Liver (tissue), 9 donors: Measurements from ENCODE around the gene PLXDC2. TPM values are rescaled to one million over a fixed set of nuclear protein-coding genes. Genes with fewer than 3 reads are reported as not detected.

Experiments
- DNase-seq: peaks from one replicate; pipeline ENCODE4 v3.0.0-alpha.2; 2017; ENCODE audit warnings: low spot score
- H3K27ac ChIP-seq, 2 donors: one replicate each; pipeline ENCODE4 v1.7.0; 2013; ENCODE audit warnings: inconsistent platforms in 2 of 2, low read length in 2 of 2, control low read depth in 1 of 2, low read depth in 1 of 2, mild to moderate bottlenecking in 1 of 2
- H3K27me3 ChIP-seq, 4 donors: one replicate each; pipeline versions ENCODE4 v1.6.1 to v1.7.0; 2013; ENCODE audit warnings: low read length in 3 of 4, inconsistent platforms in 1 of 4, mild to moderate bottlenecking in 1 of 4, moderate library complexity in 1 of 4; ENCODE audit not compliant: control insufficient read depth in 4 of 4, insufficient read depth in 4 of 4
- H3K36me3 ChIP-seq, 4 donors: one replicate each; pipeline versions ENCODE4 v1.6.1 to v1.7.0; 2013; ENCODE audit warnings: low read length in 3 of 4, mild to moderate bottlenecking in 3 of 4, low read depth in 1 of 4, moderate library complexity in 1 of 4; ENCODE audit not compliant: control insufficient read depth in 4 of 4, insufficient read depth in 3 of 4
- H3K4me1 ChIP-seq, 4 donors: one replicate each; pipeline versions ENCODE4 v1.6.1 to v1.7.0; 2013; ENCODE audit warnings: low read length in 3 of 4, mild to moderate bottlenecking in 3 of 4, moderate library complexity in 1 of 4; ENCODE audit not compliant: control insufficient read depth in 4 of 4, insufficient read depth in 4 of 4
- H3K4me3 ChIP-seq, 3 donors: one replicate each; pipeline versions ENCODE4 v1.6.1 to v1.7.0; 2013; ENCODE audit warnings: low read length in 3 of 3, control low read depth in 1 of 3, low read depth in 1 of 3, mild to moderate bottlenecking in 1 of 3
- H3K9ac ChIP-seq, 2 donors: one replicate each; pipeline ENCODE4 v1.7.0; 2013; ENCODE audit warnings: low read length in 2 of 2, mild to moderate bottlenecking in 2 of 2, moderate library complexity in 2 of 2, control low read depth in 1 of 2, low read depth in 1 of 2
- H3K9me3 ChIP-seq, 4 donors: one replicate each; pipeline versions ENCODE4 v1.6.1 to v1.7.0; 2013; ENCODE audit warnings: low read length in 3 of 4; ENCODE audit not compliant: control insufficient read depth in 4 of 4
- EGR1 ChIP-seq, 2 donors: IDR thresholded peaks; 2 replicates each; pipeline ENCODE4 v1.6.1; 2016 to 2018; ENCODE audit warnings: antibody characterized with exemption in 2 of 2, low read depth in 2 of 2
- FOXA1 ChIP-seq: IDR thresholded peaks from 2 replicates; pipeline ENCODE4 v1.6.1; 2016; ENCODE audit warnings: antibody characterized with exemption
- FOXA2 ChIP-seq: IDR thresholded peaks from 2 replicates; pipeline ENCODE4 v1.6.1; 2016; ENCODE audit warnings: antibody characterized with exemption
- GABPA ChIP-seq, 2 donors: IDR thresholded peaks in 1 of 2; conservative IDR thresholded peaks in 1 of 2; 2 replicates each; pipeline ENCODE4 v1.6.1; 2016; ENCODE audit warnings: antibody characterized with exemption in 2 of 2, mild to moderate bottlenecking in 1 of 2, moderate library complexity in 1 of 2
- HNF4G ChIP-seq: IDR thresholded peaks from 2 replicates; pipeline ENCODE4 v1.6.1; 2016; ENCODE audit warnings: antibody characterized with exemption
- NR2F2 ChIP-seq: IDR thresholded peaks from 2 replicates; pipeline ENCODE4 v1.6.1; 2016; ENCODE audit warnings: antibody characterized with exemption
- RAD21 ChIP-seq, 2 donors: IDR thresholded peaks; 2 replicates each; pipeline ENCODE4 v1.6.1; 2016; ENCODE audit warnings: antibody characterized with exemption in 2 of 2, mild to moderate bottlenecking in 2 of 2
- RXRA ChIP-seq, 2 donors: IDR thresholded peaks; 2 replicates each; pipeline ENCODE4 v1.6.1; 2017 to 2018; ENCODE audit warnings: antibody characterized with exemption in 2 of 2, mild to moderate bottlenecking in 1 of 2
- SP1 ChIP-seq: IDR thresholded peaks from 2 replicates; pipeline ENCODE4 v1.6.1; 2018; ENCODE audit warnings: antibody characterized with exemption, mild to moderate bottlenecking
- TAF1 ChIP-seq: conservative IDR thresholded peaks from 2 replicates; pipeline ENCODE4 v1.6.1; 2016; ENCODE audit warnings: antibody characterized with exemption, mild to moderate bottlenecking
- WGBS: extraction: QIAGEN DNeasy Blood & Tissue Kit; methylation state at CpG from one replicate; pipeline ENCODE4 v1.1.7; 2013; 5-methylcytosine and 5-hydroxymethylcytosine counted together
- polyA plus RNA-seq, 2 donors: library from polyadenylated mRNA; stranded (reverse) in 1 of 2; unstranded in 1 of 2; fragments of 200-250 nt in 1 of 2; fragments of >200 nt in 1 of 2; fragmentation: Nextera tagmentation in 1 of 2; extraction: Ambion mirVana in 1 of 2; gene quantifications; one replicate each; pipeline versions ENCODE4 v1.2.1 to v1.2.3, GENCODE V29; 2013 to 2015
- total RNA-seq, 2 donors: library from RNA; depleted of rRNA; stranded (reverse); fragments of >200 nt; gene quantifications; one replicate each; pipeline ENCODE4 v1.2.3, GENCODE V29; 2014
- TF ChIP-seq, protein P1 (sequence below): fragments of 150-350 bp; IDR thresholded peaks from 2 replicates; pipeline ENCODE4 v1.5.1; 2017; ENCODE audit warnings: improper control_type of control experiment, low read depth, low read length; ENCODE audit not compliant: missing input control
- TF ChIP-seq, protein P2 (sequence below): IDR thresholded peaks from 2 replicates; pipeline ENCODE4 v1.6.1; 2016; ENCODE audit warnings: antibody characterized with exemption, mild to moderate bottlenecking
- TF ChIP-seq, protein P3 (sequence below): IDR thresholded peaks from 2 replicates; pipeline ENCODE4 v1.6.1; 2016; ENCODE audit warnings: antibody characterized with exemption
- TF ChIP-seq, protein P4 (sequence below): IDR thresholded peaks from 2 replicates; pipeline ENCODE4 v1.6.1; 2016; ENCODE audit warnings: antibody characterized with exemption
- donor health status: healthy.
- donor health status: healthy.
- donor health status: healthy.
- donor health status: healthy.
- donor health status: healthy.

The PLXDC2 gene
- total and polyA plus RNA-seq, 4 donors = 1.4 to 5.1 (median 2.4) TPM

DNA sequence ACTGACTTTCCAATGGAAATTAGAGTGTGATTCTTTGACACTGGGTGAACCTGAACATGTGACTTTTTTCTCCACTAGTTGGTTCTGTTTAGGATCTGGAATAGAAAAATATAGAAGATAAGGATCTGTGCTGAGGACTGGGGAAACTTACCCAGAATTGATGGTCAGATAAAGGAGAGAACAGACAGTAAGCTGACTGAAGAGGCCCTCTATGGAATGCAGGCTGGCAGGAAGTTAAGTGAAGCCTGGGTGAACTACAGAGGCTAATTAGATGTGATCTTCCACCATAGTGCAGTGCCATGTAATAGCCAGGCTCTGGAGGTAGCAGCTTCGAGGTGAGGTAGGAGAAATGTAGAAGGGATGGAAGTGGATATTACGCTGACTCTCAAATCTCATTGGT is 455.3 kb downstream of the PLXDC2 start:
- no peaks in the 10 kb centered on the region for H3K36me3 ChIP-seq
- no peak overlapping the region for H3K4me3 ChIP-seq
- TF ChIP-seq, protein P1, sequence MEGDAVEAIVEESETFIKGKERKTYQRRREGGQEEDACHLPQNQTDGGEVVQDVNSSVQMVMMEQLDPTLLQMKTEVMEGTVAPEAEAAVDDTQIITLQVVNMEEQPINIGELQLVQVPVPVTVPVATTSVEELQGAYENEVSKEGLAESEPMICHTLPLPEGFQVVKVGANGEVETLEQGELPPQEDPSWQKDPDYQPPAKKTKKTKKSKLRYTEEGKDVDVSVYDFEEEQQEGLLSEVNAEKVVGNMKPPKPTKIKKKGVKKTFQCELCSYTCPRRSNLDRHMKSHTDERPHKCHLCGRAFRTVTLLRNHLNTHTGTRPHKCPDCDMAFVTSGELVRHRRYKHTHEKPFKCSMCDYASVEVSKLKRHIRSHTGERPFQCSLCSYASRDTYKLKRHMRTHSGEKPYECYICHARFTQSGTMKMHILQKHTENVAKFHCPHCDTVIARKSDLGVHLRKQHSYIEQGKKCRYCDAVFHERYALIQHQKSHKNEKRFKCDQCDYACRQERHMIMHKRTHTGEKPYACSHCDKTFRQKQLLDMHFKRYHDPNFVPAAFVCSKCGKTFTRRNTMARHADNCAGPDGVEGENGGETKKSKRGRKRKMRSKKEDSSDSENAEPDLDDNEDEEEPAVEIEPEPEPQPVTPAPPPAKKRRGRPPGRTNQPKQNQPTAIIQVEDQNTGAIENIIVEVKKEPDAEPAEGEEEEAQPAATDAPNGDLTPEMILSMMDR = no peak
- no peak for TF ChIP-seq FOXA2
- no peak overlapping the region for H3K27ac ChIP-seq
- no peaks in the 10 kb centered on the region for H3K27me3 ChIP-seq
- no peaks in the 10 kb centered on the region for H3K4me1 ChIP-seq
- no peak for DNase-seq
- no peaks in the 10 kb centered on the region for H3K9me3 ChIP-seq
- 91% methylated on average over 2 of the region's 2 CpGs for WGBS
- H3K9ac ChIP-seq = no peak overlapping the region

DNA sequence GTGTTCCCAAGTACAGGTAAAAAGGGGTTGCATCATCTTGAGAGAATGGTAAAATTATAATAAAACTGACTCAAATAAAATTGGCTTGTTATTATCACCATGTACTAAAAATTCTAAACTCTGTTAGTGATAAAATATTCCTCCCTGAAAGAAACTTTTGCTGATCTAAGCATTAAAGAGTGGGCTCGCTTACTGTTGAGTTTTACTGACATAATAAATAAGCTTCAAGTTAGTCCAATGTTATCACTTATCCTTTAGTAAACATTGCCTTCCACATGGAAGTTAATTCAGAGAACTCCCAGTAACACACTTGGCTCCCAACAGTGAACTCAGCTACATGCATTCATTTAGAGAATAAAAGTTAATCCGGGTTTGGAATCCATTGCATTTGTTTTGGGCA is 456.4 kb downstream of the PLXDC2 start:
- Histone ChIP-seq H3K27me3 (no peaks in the 10 kb centered on the region), H3K9ac (no peak overlapping the region), H3K9me3 (no peaks in the 10 kb centered on the region), H3K36me3 (no peaks in the 10 kb centered on the region), H3K27ac (no peak overlapping the region), H3K4me3 (no peak overlapping the region), H3K4me1 (no peaks in the 10 kb centered on the region)
- TF ChIP-seq, protein P2, sequence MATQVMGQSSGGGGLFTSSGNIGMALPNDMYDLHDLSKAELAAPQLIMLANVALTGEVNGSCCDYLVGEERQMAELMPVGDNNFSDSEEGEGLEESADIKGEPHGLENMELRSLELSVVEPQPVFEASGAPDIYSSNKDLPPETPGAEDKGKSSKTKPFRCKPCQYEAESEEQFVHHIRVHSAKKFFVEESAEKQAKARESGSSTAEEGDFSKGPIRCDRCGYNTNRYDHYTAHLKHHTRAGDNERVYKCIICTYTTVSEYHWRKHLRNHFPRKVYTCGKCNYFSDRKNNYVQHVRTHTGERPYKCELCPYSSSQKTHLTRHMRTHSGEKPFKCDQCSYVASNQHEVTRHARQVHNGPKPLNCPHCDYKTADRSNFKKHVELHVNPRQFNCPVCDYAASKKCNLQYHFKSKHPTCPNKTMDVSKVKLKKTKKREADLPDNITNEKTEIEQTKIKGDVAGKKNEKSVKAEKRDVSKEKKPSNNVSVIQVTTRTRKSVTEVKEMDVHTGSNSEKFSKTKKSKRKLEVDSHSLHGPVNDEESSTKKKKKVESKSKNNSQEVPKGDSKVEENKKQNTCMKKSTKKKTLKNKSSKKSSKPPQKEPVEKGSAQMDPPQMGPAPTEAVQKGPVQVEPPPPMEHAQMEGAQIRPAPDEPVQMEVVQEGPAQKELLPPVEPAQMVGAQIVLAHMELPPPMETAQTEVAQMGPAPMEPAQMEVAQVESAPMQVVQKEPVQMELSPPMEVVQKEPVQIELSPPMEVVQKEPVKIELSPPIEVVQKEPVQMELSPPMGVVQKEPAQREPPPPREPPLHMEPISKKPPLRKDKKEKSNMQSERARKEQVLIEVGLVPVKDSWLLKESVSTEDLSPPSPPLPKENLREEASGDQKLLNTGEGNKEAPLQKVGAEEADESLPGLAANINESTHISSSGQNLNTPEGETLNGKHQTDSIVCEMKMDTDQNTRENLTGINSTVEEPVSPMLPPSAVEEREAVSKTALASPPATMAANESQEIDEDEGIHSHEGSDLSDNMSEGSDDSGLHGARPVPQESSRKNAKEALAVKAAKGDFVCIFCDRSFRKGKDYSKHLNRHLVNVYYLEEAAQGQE = no peak
- no peak for TF ChIP-seq NR2F2
- no peak for TF ChIP-seq RAD21 (IDR thresholded peaks at IDR 0.05)
- no peak for TF ChIP-seq SP1
- TF ChIP-seq FOXA2 = no peak
- TF ChIP-seq, protein P3, sequence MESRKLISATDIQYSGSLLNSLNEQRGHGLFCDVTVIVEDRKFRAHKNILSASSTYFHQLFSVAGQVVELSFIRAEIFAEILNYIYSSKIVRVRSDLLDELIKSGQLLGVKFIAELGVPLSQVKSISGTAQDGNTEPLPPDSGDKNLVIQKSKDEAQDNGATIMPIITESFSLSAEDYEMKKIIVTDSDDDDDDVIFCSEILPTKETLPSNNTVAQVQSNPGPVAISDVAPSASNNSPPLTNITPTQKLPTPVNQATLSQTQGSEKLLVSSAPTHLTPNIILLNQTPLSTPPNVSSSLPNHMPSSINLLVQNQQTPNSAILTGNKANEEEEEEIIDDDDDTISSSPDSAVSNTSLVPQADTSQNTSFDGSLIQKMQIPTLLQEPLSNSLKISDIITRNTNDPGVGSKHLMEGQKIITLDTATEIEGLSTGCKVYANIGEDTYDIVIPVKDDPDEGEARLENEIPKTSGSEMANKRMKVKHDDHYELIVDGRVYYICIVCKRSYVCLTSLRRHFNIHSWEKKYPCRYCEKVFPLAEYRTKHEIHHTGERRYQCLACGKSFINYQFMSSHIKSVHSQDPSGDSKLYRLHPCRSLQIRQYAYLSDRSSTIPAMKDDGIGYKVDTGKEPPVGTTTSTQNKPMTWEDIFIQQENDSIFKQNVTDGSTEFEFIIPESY = no peak
- no peak for TF ChIP-seq GABPA (IDR thresholded peaks at IDR 0.05 in 1 of 2, conservative IDR thresholded peaks at IDR 0.05 in 1 of 2)
- TF ChIP-seq HNF4G = no peak
- WGBS = 41% methylated on average over 2 of the region's 2 CpGs
- DNase-seq = no peak

DNA sequence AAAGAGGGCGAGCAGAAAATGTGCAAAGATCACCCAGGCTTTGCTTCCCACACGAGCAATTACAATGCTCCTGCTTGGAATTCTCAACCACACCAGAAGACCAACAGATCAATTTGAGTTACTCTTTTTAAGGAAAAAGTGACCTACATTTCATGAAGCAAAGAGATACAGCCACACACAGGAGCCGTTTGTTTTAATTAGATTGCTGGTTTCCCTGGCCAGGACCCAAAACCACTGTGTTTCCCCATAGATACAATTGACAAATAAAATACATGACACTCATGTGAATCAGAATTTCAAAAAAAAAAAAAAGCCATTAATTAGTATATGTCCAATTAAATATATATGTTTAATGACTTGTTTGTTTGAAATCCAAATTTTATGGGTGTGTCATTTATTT is 458.3 kb downstream of the PLXDC2 start:
- H3K9ac ChIP-seq = no peak overlapping the region
- H3K4me3 ChIP-seq = no peak overlapping the region
- 65% methylated on average over 3 of the region's 3 CpGs for WGBS
- H3K4me1 ChIP-seq = no peaks in the 10 kb centered on the region
- H3K27me3 ChIP-seq = no peaks in the 10 kb centered on the region
- H3K9me3 ChIP-seq = no peaks in the 10 kb centered on the region
- no peak overlapping the region for H3K27ac ChIP-seq
- H3K36me3 ChIP-seq = no peaks in the 10 kb centered on the region
- DNase-seq = no peak
- no peak for TF ChIP-seq FOXA1
- TF ChIP-seq, protein P4, sequence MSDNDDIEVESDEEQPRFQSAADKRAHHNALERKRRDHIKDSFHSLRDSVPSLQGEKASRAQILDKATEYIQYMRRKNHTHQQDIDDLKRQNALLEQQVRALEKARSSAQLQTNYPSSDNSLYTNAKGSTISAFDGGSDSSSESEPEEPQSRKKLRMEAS = no peak
- no peak for TF ChIP-seq NR2F2
- TF ChIP-seq, protein P1 = no peak
- TF ChIP-seq RXRA (IDR thresholded peaks at IDR 0.05) = no peak
- TF ChIP-seq RAD21 (IDR thresholded peaks at IDR 0.05) = no peak
- no peak for TF ChIP-seq GABPA (IDR thresholded peaks at IDR 0.05 in 1 of 2, conservative IDR thresholded peaks at IDR 0.05 in 1 of 2)
- TF ChIP-seq EGR1 (IDR thresholded peaks at IDR 0.05; ENCODE audit: low read depth in 2 of 2) = no peak
- TF ChIP-seq TAF1 = no peak
- TF ChIP-seq, protein P2 = no peak
